OCI-LY7 (cell line): ENCODE measurements around the gene ALDH16A1. TPM values are rescaled to one million over a fixed set of nuclear protein-coding genes. Genes with fewer than 3 reads are reported as not detected.

Source experiments
- BruUV-seq: library from RNA; stranded (reverse); fragments of 400-500 nt; replicated peaks from 2 replicates; lab custom pipeline; 2021; lab: Mats Ljungman, UMichigan
- CTCF ChIA-PET: fragments of 300-600 bp; sonication (Branson Sonifier 250); formaldehyde crosslinking; loops from one replicate; lab custom pipeline; 2022; ENCODE audit warnings: antibody characterized with exemption; ENCODE audit not compliant: unreplicated experiment; lab: Charles Lee
- POLR2A ChIA-PET: fragments of 300-600 bp; sonication (Branson Sonifier 250); formaldehyde crosslinking; loops from one replicate; lab custom pipeline; 2022; ENCODE audit warnings: antibody characterized with exemption; lab: Charles Lee
- DNase-seq: peaks from one replicate; pipeline ENCODE4 v3.0.0-alpha.2; 2015; ENCODE audit warnings: low spot score
- H2AFZ ChIP-seq: fragments of 200-600 bp; sonication (generic), shearing (Covaris generic); 2 replicates; pipeline ENCODE4 v1.6.1; 2014; ENCODE audit warnings: mild to moderate bottlenecking, antibody characterized with exemption, low read length, moderate library complexity
- H3K27ac ChIP-seq: fragments of 200-600 bp; sonication (generic); 2 replicates; pipeline ENCODE4 v1.5.1; 2014; ENCODE audit warnings: mixed run types, low read depth, mild to moderate bottlenecking, moderate library complexity, low read length, inconsistent platforms; ENCODE audit not compliant: poor library complexity, severe bottlenecking
- H3K36me3 ChIP-seq: fragments of 200-600 bp; sonication (generic); 2 replicates; pipeline ENCODE4 v1.6.1; 2014; ENCODE audit warnings: mild to moderate bottlenecking, antibody characterized with exemption, low read length, moderate library complexity, mixed read lengths; ENCODE audit not compliant: insufficient read depth
- H3K4me1 ChIP-seq: fragments of 200-600 bp; sonication (generic); 2 replicates; pipeline ENCODE4 v1.5.1; 2014; ENCODE audit warnings: mild to moderate bottlenecking, low read length; ENCODE audit not compliant: insufficient read depth, poor library complexity, severe bottlenecking
- H3K4me2 ChIP-seq: fragments of 200-600 bp; sonication (generic); 2 replicates; pipeline ENCODE4 v1.6.1; 2014; ENCODE audit warnings: mild to moderate bottlenecking, low read length
- H3K4me3 ChIP-seq: fragments of 200-600 bp; sonication (generic); 2 replicates; pipeline ENCODE4 v1.5.1; 2014; ENCODE audit warnings: mild to moderate bottlenecking, low read depth, low read length; ENCODE audit not compliant: poor library complexity, severe bottlenecking
- H3K79me2 ChIP-seq: fragments of 200-600 bp; sonication (generic); 2 replicates; pipeline ENCODE4 v1.6.1; 2016; ENCODE audit warnings: low read depth, mild to moderate bottlenecking, low read length, moderate library complexity, mixed read lengths; ENCODE audit not compliant: insufficient read depth
- H3K9me2 ChIP-seq: fragments of 200-600 bp; sonication (generic); 2 replicates; pipeline ENCODE4 v1.6.1; 2016; ENCODE audit warnings: mild to moderate bottlenecking, low read length, mixed read lengths; ENCODE audit not compliant: insufficient read depth
- H3K9me3 ChIP-seq: fragments of 200-600 bp; sonication (generic); 2 replicates; pipeline ENCODE4 v1.6.1; 2014; ENCODE audit warnings: mild to moderate bottlenecking, mixed run types, low read length, mixed read lengths
- H4K20me1 ChIP-seq: fragments of 200-600 bp; sonication (generic); 2 replicates; pipeline ENCODE4 v1.6.1; 2014; ENCODE audit warnings: mild to moderate bottlenecking, antibody characterized with exemption, low read length, moderate library complexity, mixed read lengths; ENCODE audit not compliant: insufficient read depth
- CTCF ChIP-seq: fragments of 200-600 bp; sonication (generic); conservative IDR thresholded peaks from 2 replicates; pipeline ENCODE4 v1.5.1; 2014; ENCODE audit warnings: mild to moderate bottlenecking, antibody characterized with exemption, low read length, moderate library complexity, mixed read lengths
- EZH2phosphoT487 ChIP-seq: fragments of 200-600 bp; sonication (generic); IDR thresholded peaks from 2 replicates; pipeline ENCODE4 v1.6.1; 2018; ENCODE audit warnings: low read depth, borderline replicate concordance, mild to moderate bottlenecking, mixed run types, antibody characterized with exemption, low read length, moderate library complexity, mixed read lengths
- intact Hi-C: fragments of 100-400 bp; cut with micrococcal nuclease; formaldehyde crosslinking; loops from one replicate; pipeline ENCODE4 v1.10.0; 2022; ENCODE audit not compliant: unreplicated experiment
- total RNA-seq, 2 experiments: library from RNA; depleted of rRNA in 1 of 2; stranded (reverse); fragments of >200 nt in 1 of 2; shearing (Covaris generic) in 1 of 2; gene quantifications; 2 replicates each; pipeline ENCODE4 v1.2.3, GENCODE V29; 2014 to 2022

Gene ALDH16A1
- total RNA-seq, 2 experiments from 2014 or later = 26.0 to 55.4 TPM

GRCh38 chr19:49441960-49442350 lies 11.1 kb upstream of the ALDH16A1 start:
- intact Hi-C loops = loop anchor here (2.0 to 10.0 kb wide), 2 partner anchors 107 to 215 kb away; partner anchors contain the start of gene CD37
- H3K36me3 ChIP-seq = peaks cover 8% of the 10 kb centered on the region; the same call in 1 of the 2 replicates
- no peaks in the 10 kb centered on the region for H3K4me1 ChIP-seq
- no peaks in the 10 kb centered on the region for H3K79me2 ChIP-seq
- no peaks in the 10 kb centered on the region for H3K9me2 ChIP-seq
- TF ChIP-seq EZH2phosphoT487 (no peak), CTCF (no peak)
- no peak for DNase-seq
- ChIA-PET POLR2A (no interaction called here), CTCF (interaction anchor here (0.8 kb wide), 1 partner anchor 50 kb away, joined by 4 read pairs; no protein-coding TSS in a partner anchor)
- H3K27ac ChIP-seq = no peak overlapping the region
- no peak overlapping the region for H3K4me3 ChIP-seq
- H4K20me1 ChIP-seq = no peaks in the 10 kb centered on the region
- no peak overlapping the region for H3K4me2 ChIP-seq
- no TSS peak for BruUV-seq
- no peaks in the 10 kb centered on the region for H3K9me3 ChIP-seq
- no peak overlapping the region for H2AFZ ChIP-seq

GRCh38 chr19:49442354-49442753 lies 10.7 kb upstream of the ALDH16A1 start:
- no peaks in the 10 kb centered on the region for H3K79me2 ChIP-seq
- peak overlapping the region; percentile 71 for H3K4me3 ChIP-seq
- H3K9me2 ChIP-seq = no peaks in the 10 kb centered on the region
- CTCF ChIA-PET = interaction anchor here (0.8 kb wide), 1 partner anchor 51 kb away, joined by 4 read pairs; no protein-coding TSS in a partner anchor
- H3K36me3 ChIP-seq = peaks cover 12% of the 10 kb centered on the region; the same call in 1 of the 2 replicates
- no peaks in the 10 kb centered on the region for H3K4me1 ChIP-seq
- no peak overlapping the region for H2AFZ ChIP-seq
- H3K9me3 ChIP-seq = no peaks in the 10 kb centered on the region
- BruUV-seq = no TSS peak
- POLR2A ChIA-PET = no interaction called here
- no peak overlapping the region for H3K27ac ChIP-seq
- TF ChIP-seq EZH2phosphoT487 = no peak
- DNase-seq = no peak
- no peaks in the 10 kb centered on the region for H4K20me1 ChIP-seq
- H3K4me2 ChIP-seq = peak overlapping the region; percentile 91
- intact Hi-C loops = loop anchor here (2.0 to 10.0 kb wide), 2 partner anchors 108 to 216 kb away; partner anchors contain the start of gene CD37

GRCh38 chr19:49442771-49443365 lies 10.2 kb upstream of the ALDH16A1 start:
- H2AFZ ChIP-seq = peak overlapping the region; percentile 92
- no peaks in the 10 kb centered on the region for H3K79me2 ChIP-seq
- peaks cover 3% of the 10 kb centered on the region for H3K4me1 ChIP-seq
- ChIA-PET POLR2A (interaction anchor here (0.5 to 0.9 kb wide), 2 partner anchors 9 to 136 kb away, joined by 3 to 4 read pairs; partner anchors contain the start of gene PIH1D1), CTCF (no interaction called here)
- no peak for TF ChIP-seq CTCF
- no peak for TF ChIP-seq EZH2phosphoT487
- BruUV-seq = no TSS peak
- DNase-seq = peak; percentile 72
- no peaks in the 10 kb centered on the region for H3K9me2 ChIP-seq
- peaks cover 16% of the 10 kb centered on the region for H3K36me3 ChIP-seq
- peak overlapping the region; percentile 71 for H3K4me3 ChIP-seq
- H3K9me3 ChIP-seq = no peaks in the 10 kb centered on the region
- H4K20me1 ChIP-seq = no peaks in the 10 kb centered on the region
- H3K4me2 ChIP-seq = peak overlapping the region; percentile 91
- peak overlapping the region; percentile 61 for H3K27ac ChIP-seq
- intact Hi-C loops = loop anchor here (1.0 to 10.0 kb wide), 5 partner anchors 51 to 216 kb away; partner anchors contain the start of gene CD37
